HepG2 (cell line): Measurements from ENCODE around the gene IFIH1. TPM values are rescaled to one million over a fixed set of nuclear protein-coding genes. Genes with fewer than 3 reads are reported as not detected.

Experiments used
- CHD4 ChIP-seq: fragments of 200-600 bp; sonication (generic); IDR thresholded peaks from 2 replicates; pipeline ENCODE4 v1.7.0; 2017; ENCODE audit warnings: mild to moderate bottlenecking, low read length, borderline replicate concordance
- GZF1 ChIP-seq: sonication (generic); formaldehyde crosslinking; IDR thresholded peaks from 2 replicates; pipeline ENCODE4 v1.5.1; 2020; ENCODE audit warnings: mild to moderate bottlenecking, missing genetic modification reagents
- PPARG ChIP-seq: conservative IDR thresholded peaks from 2 replicates; pipeline ENCODE4 v1.6.1; 2016; ENCODE audit warnings: missing biosample characterization, missing genetic modification reagents
- ZNF180 ChIP-seq: sonication (generic); formaldehyde crosslinking; IDR thresholded peaks from 2 replicates; pipeline ENCODE4 v1.4.0; 2020; ENCODE audit warnings: low read depth, missing genetic modification reagents, borderline replicate concordance
- ZNF232 ChIP-seq: sonication (generic); formaldehyde crosslinking; IDR thresholded peaks from 2 replicates; pipeline ENCODE4 v1.4.0; 2020; ENCODE audit warnings: missing genetic modification reagents, borderline replicate concordance
- ZNF557 ChIP-seq: sonication (generic); formaldehyde crosslinking; IDR thresholded peaks from 2 replicates; pipeline ENCODE4 v1.4.0; 2020; ENCODE audit warnings: missing genetic modification reagents
- ZNF558 ChIP-seq: sonication (generic); formaldehyde crosslinking; IDR thresholded peaks from 2 replicates; pipeline ENCODE4 v1.9.0; 2022; ENCODE audit warnings: mild to moderate bottlenecking, missing genetic modification reagents, borderline replicate concordance
- ZNF792 ChIP-seq: IDR thresholded peaks from 2 replicates; pipeline ENCODE4 v1.6.1; 2016
- ZNF816 ChIP-seq: sonication (generic); formaldehyde crosslinking; IDR thresholded peaks from 2 replicates; pipeline ENCODE4 v1.8.0; 2022; ENCODE audit warnings: missing genetic modification reagents, mild to moderate bottlenecking, borderline replicate concordance
- polyA plus RNA-seq, 8 experiments: library from polyadenylated mRNA; depleted of rRNA in 3 of 8; stranded (reverse) in 7 of 8; unstranded in 1 of 8; fragments of >200 nt; fragmentation: Illumina TruSeq in 4 of 8; extraction: Trizol in 4 of 8; gene quantifications; 2 replicates each; pipeline versions ENCODE4 v1.2.1 to v1.2.3, GENCODE V29; 2011 to 2016; ENCODE audit warnings: low read depth in 4 of 8, missing spikeins in 1 of 8, mixed read lengths in 1 of 8; ENCODE audit not compliant: insufficient read depth in 1 of 8
- total RNA-seq, 5 experiments: library from RNA; depleted of rRNA; stranded (reverse); fragments of >200 nt; fragmentation: Illumina TruSeq; extraction: Trizol; gene quantifications; 2 replicates each; pipeline ENCODE4 v1.2.3, GENCODE V29; 2016; ENCODE audit warnings: low read depth in 1 of 5
- TF ChIP-seq, protein P1 (sequence below): sonication (generic); formaldehyde crosslinking; IDR thresholded peaks from 2 replicates; pipeline ENCODE4 v1.5.1; 2020; ENCODE audit warnings: missing genetic modification reagents, mild to moderate bottlenecking, borderline replicate concordance
- TF ChIP-seq, protein P2 (sequence below): sonication (generic); formaldehyde crosslinking; IDR thresholded peaks from 2 replicates; pipeline ENCODE4 v1.5.1; 2020; ENCODE audit warnings: missing genetic modification reagents, mild to moderate bottlenecking, borderline replicate concordance
- TF ChIP-seq, protein P3 (sequence below): sonication (generic); formaldehyde crosslinking; IDR thresholded peaks from 2 replicates; pipeline ENCODE4 v1.5.1; 2020; ENCODE audit warnings: mild to moderate bottlenecking, missing genetic modification reagents, borderline replicate concordance
- TF ChIP-seq, protein P4 (sequence below): sonication (generic); formaldehyde crosslinking; IDR thresholded peaks from 2 replicates; pipeline ENCODE4 v1.4.0; 2020; ENCODE audit warnings: mild to moderate bottlenecking, missing genetic modification reagents
- TF ChIP-seq, protein P5 (sequence below): sonication (generic); formaldehyde crosslinking; IDR thresholded peaks from 2 replicates; pipeline ENCODE4 v1.4.0; 2020; ENCODE audit warnings: missing genetic modification reagents

Gene IFIH1
- total and polyA plus RNA-seq, 2 of the 13 experiments (the other 11 are each of a cell fraction or from before 2014, with no cell fraction given), result 1.5 to 11.5 TPM

DNA sequence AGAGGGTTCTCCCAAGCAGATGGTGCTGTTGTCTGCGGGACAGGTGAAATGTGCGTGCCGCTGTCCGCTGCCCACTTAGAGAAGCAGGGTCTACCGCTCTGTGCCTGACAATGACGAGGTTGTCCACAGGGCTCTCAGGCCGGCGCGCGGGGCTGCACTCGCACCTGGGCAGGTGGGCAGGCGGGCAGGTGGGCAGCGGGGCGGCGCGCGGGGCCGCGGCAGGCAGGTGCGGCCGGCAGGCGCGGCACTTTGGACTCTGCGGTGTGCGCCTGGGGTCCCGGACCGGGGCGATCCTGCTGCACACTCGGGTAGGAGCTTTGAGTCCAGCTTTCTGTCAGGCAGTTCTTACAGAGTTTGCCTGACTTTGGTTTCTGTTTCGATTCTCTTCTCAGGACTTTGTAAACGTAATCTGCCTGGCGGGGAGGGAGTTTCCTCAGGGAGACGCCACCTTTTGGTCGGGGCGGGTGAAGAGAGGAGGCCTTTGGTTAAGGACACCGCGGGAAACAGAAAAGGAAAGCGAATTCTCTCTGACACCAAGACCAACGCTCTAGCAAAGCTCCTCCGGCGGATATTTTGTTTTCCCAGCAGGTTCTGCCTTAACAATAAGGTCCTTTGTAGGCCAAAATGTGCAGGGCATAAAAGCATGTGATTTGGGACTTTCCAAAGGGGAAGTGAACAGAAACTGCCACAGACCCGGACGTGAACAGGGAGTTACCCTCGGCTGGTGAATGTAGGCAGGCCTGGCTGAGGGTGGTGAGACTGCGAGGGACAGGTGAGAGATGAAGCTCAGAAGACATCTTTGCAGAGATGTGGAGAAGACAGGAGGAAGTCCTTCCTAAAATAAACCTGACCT lies at the start of gene IFIH1 (continued):
- TF ChIP-seq, protein P1, sequence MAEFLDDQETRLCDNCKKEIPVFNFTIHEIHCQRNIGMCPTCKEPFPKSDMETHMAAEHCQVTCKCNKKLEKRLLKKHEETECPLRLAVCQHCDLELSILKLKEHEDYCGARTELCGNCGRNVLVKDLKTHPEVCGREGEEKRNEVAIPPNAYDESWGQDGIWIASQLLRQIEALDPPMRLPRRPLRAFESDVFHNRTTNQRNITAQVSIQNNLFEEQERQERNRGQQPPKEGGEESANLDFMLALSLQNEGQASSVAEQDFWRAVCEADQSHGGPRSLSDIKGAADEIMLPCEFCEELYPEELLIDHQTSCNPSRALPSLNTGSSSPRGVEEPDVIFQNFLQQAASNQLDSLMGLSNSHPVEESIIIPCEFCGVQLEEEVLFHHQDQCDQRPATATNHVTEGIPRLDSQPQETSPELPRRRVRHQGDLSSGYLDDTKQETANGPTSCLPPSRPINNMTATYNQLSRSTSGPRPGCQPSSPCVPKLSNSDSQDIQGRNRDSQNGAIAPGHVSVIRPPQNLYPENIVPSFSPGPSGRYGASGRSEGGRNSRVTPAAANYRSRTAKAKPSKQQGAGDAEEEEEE (CRISPR knock-in tag), result no peak
- TF ChIP-seq PPARG, result no peak
- TF ChIP-seq ZNF792 (CRISPR knock-in tag), result no peak; the same call in 1 of the 2 replicates
- TF ChIP-seq ZNF232 (CRISPR knock-in tag), result no peak; the same call in 1 of the 2 replicates
- TF ChIP-seq, protein P2, sequence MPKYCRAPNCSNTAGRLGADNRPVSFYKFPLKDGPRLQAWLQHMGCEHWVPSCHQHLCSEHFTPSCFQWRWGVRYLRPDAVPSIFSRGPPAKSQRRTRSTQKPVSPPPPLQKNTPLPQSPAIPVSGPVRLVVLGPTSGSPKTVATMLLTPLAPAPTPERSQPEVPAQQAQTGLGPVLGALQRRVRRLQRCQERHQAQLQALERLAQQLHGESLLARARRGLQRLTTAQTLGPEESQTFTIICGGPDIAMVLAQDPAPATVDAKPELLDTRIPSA (CRISPR knock-in tag), result no peak
- no peak for TF ChIP-seq ZNF180 (CRISPR knock-in tag)
- TF ChIP-seq ZNF558, result no peak
- no peak for TF ChIP-seq ZNF557 (CRISPR knock-in tag)
- TF ChIP-seq GZF1, result 0 out of 2 replicates have a peak, but pooled peaks have one; percentile 37
- TF ChIP-seq ZNF816 (CRISPR knock-in tag), result peak; percentile 19; the same call in 1 of the 2 replicates
- TF ChIP-seq CHD4, result no peak
- TF ChIP-seq, protein P3, sequence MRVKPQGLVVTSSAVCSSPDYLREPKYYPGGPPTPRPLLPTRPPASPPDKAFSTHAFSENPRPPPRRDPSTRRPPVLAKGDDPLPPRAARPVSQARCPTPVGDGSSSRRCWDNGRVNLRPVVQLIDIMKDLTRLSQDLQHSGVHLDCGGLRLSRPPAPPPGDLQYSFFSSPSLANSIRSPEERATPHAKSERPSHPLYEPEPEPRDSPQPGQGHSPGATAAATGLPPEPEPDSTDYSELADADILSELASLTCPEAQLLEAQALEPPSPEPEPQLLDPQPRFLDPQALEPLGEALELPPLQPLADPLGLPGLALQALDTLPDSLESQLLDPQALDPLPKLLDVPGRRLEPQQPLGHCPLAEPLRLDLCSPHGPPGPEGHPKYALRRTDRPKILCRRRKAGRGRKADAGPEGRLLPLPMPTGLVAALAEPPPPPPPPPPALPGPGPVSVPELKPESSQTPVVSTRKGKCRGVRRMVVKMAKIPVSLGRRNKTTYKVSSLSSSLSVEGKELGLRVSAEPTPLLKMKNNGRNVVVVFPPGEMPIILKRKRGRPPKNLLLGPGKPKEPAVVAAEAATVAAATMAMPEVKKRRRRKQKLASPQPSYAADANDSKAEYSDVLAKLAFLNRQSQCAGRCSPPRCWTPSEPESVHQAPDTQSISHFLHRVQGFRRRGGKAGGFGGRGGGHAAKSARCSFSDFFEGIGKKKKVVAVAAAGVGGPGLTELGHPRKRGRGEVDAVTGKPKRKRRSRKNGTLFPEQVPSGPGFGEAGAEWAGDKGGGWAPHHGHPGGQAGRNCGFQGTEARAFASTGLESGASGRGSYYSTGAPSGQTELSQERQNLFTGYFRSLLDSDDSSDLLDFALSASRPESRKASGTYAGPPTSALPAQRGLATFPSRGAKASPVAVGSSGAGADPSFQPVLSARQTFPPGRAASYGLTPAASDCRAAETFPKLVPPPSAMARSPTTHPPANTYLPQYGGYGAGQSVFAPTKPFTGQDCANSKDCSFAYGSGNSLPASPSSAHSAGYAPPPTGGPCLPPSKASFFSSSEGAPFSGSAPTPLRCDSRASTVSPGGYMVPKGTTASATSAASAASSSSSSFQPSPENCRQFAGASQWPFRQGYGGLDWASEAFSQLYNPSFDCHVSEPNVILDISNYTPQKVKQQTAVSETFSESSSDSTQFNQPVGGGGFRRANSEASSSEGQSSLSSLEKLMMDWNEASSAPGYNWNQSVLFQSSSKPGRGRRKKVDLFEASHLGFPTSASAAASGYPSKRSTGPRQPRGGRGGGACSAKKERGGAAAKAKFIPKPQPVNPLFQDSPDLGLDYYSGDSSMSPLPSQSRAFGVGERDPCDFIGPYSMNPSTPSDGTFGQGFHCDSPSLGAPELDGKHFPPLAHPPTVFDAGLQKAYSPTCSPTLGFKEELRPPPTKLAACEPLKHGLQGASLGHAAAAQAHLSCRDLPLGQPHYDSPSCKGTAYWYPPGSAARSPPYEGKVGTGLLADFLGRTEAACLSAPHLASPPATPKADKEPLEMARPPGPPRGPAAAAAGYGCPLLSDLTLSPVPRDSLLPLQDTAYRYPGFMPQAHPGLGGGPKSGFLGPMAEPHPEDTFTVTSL, result no peak
- TF ChIP-seq, protein P4, sequence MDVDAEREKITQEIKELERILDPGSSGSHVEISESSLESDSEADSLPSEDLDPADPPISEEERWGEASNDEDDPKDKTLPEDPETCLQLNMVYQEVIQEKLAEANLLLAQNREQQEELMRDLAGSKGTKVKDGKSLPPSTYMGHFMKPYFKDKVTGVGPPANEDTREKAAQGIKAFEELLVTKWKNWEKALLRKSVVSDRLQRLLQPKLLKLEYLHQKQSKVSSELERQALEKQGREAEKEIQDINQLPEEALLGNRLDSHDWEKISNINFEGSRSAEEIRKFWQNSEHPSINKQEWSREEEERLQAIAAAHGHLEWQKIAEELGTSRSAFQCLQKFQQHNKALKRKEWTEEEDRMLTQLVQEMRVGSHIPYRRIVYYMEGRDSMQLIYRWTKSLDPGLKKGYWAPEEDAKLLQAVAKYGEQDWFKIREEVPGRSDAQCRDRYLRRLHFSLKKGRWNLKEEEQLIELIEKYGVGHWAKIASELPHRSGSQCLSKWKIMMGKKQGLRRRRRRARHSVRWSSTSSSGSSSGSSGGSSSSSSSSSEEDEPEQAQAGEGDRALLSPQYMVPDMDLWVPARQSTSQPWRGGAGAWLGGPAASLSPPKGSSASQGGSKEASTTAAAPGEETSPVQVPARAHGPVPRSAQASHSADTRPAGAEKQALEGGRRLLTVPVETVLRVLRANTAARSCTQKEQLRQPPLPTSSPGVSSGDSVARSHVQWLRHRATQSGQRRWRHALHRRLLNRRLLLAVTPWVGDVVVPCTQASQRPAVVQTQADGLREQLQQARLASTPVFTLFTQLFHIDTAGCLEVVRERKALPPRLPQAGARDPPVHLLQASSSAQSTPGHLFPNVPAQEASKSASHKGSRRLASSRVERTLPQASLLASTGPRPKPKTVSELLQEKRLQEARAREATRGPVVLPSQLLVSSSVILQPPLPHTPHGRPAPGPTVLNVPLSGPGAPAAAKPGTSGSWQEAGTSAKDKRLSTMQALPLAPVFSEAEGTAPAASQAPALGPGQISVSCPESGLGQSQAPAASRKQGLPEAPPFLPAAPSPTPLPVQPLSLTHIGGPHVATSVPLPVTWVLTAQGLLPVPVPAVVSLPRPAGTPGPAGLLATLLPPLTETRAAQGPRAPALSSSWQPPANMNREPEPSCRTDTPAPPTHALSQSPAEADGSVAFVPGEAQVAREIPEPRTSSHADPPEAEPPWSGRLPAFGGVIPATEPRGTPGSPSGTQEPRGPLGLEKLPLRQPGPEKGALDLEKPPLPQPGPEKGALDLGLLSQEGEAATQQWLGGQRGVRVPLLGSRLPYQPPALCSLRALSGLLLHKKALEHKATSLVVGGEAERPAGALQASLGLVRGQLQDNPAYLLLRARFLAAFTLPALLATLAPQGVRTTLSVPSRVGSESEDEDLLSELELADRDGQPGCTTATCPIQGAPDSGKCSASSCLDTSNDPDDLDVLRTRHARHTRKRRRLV, result no peak
- TF ChIP-seq, protein P5, sequence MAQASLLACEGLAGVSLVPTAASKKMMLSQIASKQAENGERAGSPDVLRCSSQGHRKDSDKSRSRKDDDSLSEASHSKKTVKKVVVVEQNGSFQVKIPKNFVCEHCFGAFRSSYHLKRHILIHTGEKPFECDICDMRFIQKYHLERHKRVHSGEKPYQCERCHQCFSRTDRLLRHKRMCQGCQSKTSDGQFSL, result no peak
